Measurements from ENCODE around the gene FUZ.
"Not testable (repeated sequence)": the region's sequence is repeated elsewhere in the genome, so short reads cannot be mapped to it uniquely, and the experiment has no call there.

Gene FUZ

GRCh38 chr19:49829721-49830120, 16.6 kb upstream of the FUZ start:
- DNase-seq, result no peak

- DNase-seq, result no peak
These were observed 16.1 kb upstream of the FUZ start for GRCh38 chr19:49829200-49829599.

DNA sequence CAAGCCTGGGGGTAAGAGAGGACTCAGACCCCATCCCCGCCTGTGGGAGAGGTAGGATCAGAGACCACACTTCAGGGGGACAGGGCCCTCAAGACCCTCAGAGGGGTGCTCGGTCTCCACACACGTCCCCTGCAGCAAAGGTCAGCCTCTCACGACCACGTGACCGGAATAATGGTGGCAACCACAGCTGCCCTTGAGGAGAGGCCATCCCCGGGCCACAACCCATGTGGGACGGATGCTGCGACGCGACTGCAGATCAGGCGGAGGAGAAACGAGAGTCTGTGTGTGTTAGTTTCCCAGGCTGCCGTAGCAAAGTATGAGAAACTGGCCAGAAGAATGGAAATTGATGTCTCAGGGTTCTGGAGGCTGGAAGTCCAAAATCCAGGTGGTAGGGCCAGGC, 13.9 kb upstream of the FUZ start:
- no peak for DNase-seq

GRCh38 chr19:49824662-49825061, 11.6 kb upstream of the FUZ start:
- no peak for DNase-seq

DNA sequence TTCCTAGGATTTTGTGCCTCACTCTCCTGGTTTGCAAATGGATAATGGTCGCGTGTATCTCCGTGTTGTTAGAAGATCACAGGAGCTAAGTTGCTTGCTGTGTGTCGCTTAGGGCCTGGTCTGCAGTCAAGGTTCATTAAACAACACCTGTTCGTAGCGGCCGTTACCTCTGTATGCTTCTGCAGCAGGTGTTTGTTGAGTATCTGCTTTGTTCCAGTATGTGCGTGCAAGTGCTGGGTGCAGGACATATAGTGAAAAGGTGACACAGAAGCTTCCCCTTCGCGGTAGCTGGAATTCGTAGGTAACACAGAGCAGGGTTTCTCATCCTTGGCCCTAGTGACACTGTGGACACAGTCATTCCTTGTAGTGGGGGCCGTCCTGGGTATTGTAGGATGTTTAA, 10.4 kb upstream of the FUZ start:
- no peak for DNase-seq

- no peak for DNase-seq
These were observed 7.0 kb upstream of the FUZ start for GRCh38 chr19:49820125-49820524.

DNA sequence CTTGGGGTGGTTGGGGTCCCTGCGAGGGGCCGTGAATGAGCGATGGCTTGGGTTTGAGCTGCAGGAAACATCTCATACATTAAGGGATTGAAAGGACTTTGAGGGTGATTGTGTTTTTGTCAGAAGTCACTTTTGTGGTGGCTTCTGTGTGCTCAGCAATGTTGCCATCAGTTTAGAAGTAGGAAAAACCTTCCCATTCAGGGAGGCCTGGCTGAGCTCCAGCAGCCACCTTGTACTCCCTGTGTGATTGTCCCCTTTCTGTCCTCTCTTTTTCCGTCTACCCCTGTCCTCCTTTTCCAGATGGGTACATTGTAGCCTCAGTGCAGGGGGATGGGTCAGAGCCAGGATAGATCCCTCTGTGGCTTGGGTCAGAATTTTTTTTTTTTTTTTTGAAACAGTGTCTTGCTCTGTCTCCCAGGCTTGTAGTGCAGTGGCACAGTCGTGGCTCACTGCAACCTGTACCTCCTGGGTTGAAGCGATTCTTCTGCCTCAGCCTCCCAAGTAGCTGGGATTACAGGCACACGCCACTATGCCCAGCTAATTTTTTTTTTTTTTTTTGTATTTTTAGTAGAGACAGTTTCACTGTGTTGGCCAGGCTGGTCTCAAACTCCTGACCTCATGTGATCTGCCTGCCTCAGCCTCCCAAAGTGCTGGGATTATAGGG, 6.5 kb upstream of the FUZ start:
- DNase-seq, result not testable (repeated sequence)

DNA sequence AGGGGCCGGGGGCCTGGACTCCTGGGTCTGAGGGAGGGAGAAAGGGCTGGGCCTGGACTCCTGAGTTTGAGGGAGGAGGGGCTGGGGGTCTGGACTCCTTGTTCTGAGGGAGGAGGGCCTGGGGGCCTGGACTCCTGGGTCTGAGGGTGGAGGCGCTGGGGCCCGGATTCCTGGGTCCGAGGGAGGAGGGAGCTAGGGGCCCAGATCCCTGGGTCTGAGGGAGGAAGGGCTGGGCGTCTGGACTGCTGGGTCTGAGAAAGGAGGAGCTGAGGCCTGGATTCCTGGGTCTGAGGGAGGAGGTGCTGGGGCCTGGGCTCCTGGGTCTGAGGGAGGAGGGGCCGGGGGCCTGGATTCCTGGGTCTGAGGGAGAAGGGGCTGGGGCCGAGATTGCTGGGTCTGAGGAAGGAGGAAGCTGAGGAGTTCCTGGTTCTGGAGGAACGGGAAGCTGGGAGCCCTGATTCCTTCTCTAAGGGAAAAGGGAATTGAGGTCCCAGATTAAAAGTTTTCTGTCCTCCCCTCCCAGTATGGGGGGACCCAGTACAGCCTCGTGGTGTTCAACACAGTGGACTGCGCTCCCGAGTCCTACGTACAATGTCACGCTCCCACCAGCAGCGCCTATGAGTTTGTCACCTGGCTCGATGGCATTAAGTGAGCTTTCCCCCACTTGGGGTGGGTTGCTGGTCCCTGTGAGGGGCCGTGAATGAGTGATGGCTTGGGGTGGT, 5.7 kb upstream of the FUZ start:
- DNase-seq, result no peak

DNA sequence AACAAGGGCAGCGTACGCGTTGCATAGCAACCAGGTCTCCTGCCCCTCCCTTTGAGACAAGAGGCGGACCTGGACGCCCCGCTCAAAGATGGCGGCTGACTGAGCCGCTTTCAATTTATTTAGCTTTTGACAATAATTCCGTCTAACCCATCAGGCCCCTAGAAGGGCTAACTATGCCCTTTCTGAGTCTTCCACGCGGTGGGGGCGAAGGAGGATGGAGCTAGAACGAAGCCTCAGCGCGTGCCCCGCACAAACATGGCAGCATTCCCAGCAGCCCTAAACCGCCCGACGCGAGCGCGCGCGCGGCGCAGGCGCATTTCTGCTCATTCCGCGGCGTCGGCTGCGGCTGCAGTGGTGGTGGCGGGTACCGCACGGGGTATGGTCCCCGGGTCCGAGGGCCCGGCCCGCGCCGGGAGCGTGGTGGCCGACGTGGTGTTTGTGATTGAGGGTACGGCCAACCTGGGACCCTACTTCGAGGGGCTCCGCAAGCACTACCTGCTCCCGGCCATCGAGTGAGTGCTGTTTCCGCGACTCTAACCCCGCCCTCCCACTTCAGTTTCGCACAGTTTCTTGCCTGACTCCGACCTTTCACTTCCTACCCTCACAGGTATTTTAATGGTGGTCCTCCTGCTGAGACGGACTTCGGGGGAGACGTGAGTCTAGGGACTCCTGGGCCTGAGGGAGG, 5.0 kb upstream of the FUZ start, which contains the start of gene MED25:
Gene MED25, plus strand, starts transcription at position 326 of the 685 bp plus-strand sequence. Its CDS starts 53 bp downstream, at position 379.
- DNase-seq, result peak; percentile 79 to 92

DNA sequence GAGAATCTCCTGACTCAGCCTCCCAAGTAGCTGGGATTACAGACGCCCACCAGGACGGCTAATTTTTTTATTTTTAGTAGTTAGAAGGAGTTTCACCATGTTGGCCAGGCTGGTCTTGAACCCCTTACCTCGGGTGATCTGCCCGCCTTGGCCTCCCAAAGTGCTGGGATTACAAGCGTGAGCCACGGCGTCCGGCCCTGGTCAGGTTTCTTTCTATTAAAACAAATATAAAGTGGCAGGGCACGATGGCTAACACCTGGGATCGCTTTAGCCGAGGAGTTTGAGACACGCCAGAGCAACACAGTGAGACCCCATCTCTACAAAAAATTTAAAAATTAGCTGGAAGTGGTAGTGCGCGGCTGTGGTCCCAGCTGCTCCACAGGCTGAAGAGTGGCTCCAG, 3.5 kb upstream of the FUZ start:
- no peak for DNase-seq

GRCh38 chr19:49814010-49814409, 918 bp upstream of the FUZ start:
- DNase-seq, result no peak

GRCh38 chr19:49812452-49812996, 568 bp downstream of the FUZ start:
- DNase-seq, result no peak

DNA sequence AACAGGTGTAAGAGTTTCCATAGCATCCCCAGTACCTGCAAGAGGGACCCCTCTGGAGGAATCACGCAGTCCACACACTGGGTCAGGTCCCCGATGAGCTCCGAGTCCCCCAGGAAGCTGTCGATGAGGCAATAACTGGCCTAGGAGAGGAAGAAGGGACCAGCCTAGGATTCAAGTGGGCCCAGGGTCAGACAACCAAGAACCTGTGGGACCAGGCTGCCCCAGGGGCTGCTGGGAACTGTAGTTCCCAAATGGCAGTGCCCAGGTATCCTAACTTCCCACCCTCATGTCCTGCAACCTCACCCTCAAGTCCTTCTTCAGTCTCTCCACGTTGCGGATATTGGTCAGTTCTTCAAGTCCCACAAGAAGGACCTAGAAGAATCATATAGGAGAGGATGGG, 1.8 kb downstream of the FUZ start:
- DNase-seq, result no peak

- DNase-seq, result no peak
These were observed 3.1 kb downstream of the FUZ start for GRCh38 chr19:49809941-49810389.

GRCh38 chr19:49809160-49809940, 3.7 kb downstream of the FUZ start:
- DNase-seq, result no peak

- DNase-seq, result no peak
These were observed 4.4 kb downstream of the FUZ start for GRCh38 chr19:49808711-49809159.

DNA sequence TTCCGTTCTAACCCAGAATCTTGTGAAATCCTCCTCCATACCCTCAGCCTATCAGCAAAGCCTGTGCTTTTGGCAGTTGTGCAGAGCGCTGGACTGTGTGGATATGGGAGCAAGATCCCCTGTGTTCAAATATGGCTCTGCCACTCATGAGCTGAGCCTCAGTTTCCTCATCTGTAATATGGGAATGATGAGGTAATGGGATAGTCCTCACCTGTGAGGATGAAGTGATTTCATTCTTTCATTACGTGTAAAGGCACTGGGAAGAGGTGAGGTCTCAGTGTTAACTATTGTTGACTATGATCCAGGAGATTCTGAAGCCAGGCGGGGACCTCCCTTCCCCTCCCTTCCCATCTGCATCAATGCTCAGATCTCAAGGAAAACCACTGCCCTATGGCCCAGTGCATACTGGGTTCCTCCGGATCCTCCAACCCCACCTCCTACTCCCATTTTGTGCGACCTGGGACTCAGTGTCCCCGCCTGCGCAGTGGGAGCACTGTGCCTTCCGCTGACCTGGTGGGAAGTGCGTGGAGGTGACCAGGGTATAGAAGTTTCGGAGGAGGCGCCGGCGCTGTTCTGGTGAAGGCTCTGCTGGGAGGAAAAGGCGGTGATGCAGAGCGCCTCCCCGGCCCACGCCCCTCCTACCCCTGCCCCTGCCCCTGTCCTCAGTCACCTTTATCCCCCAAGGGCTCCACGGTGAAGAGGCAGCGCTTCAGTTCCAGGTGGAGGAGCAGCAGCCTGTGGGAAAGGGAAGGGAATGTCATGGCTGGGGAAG, 5.0 kb downstream of the FUZ start:
- DNase-seq, result no peak

DNA sequence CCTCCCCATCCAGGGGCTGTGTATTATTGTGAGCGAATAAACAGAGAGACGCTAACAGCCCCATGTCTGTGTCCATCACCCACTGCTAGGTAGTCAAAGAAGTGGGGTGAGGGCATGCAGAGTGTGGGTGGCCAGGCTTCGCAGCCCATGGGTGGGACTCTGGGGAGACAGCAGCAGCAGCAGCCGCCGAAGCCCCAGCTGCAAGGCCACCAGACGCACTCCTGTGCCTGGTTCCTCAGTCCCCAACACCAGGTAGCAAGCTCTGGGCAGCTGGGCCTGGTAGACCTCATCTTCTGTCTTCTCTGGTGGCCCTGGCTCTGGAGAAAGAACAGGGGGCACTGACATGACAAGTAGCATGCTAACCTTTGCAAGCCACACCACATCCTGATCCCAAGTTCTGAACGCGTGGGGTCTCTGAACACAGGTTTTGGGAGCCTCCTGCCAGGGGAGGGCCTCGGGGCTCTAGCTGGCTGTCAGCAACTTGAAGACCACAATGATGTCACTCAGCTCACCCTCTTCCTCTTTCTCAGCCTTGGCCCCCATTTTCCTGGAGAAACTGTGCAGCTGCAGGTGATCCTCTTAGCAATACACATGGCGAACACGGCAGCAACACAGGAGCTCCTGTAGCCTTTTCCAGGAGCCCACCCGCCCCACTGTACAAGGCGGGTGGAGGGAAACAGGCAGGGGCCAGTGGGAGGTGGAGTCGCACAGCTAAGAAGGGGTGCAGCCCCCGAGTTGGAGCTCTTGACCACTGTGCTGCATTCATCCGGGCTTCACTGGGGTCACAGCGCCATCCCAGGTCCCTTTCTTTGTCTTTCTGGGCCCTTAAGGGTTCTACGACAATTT, 5.8 kb downstream of the FUZ start:
- no peak for DNase-seq

DNA sequence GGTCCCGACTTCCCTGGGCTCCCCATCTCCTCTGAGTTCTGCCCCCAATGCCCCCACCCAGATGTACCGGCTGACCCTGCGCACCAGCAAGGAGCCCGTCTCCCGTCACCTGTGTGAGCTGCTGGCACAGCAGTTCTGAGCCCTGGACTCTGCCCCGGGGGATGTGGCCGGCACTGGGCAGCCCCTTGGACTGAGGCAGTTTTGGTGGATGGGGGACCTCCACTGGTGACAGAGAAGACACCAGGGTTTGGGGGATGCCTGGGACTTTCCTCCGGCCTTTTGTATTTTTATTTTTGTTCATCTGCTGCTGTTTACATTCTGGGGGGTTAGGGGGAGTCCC, 6.5 kb downstream of the FUZ start:
- DNase-seq, result no peak

GRCh38 chr19:49805822-49806619, 7.1 kb downstream of the FUZ start:
- DNase-seq, result no peak
